ENCODE measurements around the gene NHSL1. TPM values are rescaled to one million over a fixed set of nuclear protein-coding genes. Genes with fewer than 3 reads are reported as not detected.

NHSL1 gene
- total and polyA plus RNA-seq, 4 donors: 6.6 to 33.0 (median 20.7) TPM

DNA sequence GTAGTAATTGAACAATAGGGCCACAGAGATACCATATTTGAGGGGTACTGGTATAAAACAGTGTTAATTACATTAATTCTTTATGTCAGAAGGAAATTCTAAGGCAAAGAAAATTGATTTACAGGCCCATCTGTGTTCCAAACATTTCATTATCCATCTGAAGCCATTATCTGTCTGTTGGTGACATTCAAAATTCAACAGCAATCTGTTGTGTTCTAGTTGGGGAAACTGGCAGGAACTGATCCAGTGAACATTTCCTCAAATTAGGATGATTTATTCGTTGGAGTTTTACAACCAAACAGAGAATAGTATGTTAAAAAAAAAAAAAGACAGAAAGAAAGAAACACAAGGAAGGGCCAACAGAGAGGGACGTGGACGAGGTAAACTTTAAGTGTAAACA lies 65.2 kb downstream of the NHSL1 start:
- Histone ChIP-seq H3K4me1 (ENCODE audit: control insufficient read depth in 4 of 4, insufficient read depth in 4 of 4, low read length in 3 of 4) (peaks cover 0 to 21% (median 10%) of the 10 kb centered on the region in 4 donors), H3K9ac (ENCODE audit: low read depth in 1 of 2, low read length in 2 of 2) (no peak overlapping the region), H3K4me3 (ENCODE audit: low read depth in 1 of 3, low read length in 3 of 3) (no peak overlapping the region), H3K27me3 (ENCODE audit: control insufficient read depth in 4 of 4, insufficient read depth in 4 of 4, low read length in 3 of 4) (no peaks in the 10 kb centered on the region), H3K36me3 (ENCODE audit: control insufficient read depth in 4 of 4, insufficient read depth in 3 of 4, low read depth in 1 of 4, low read length in 3 of 4) (peaks cover 0 to 30% (median 23%) of the 10 kb centered on the region in 4 donors), H3K27ac (ENCODE audit: low read depth in 1 of 2, low read length in 2 of 2) (no peak overlapping the region), H3K9me3 (ENCODE audit: control insufficient read depth in 4 of 4, low read length in 3 of 4) (no peaks in the 10 kb centered on the region)
- WGBS: 58% methylated on average over 3 of the region's 3 CpGs
- TF ChIP-seq TAF1 (conservative IDR thresholded peaks at IDR 0.05): no peak
- TF ChIP-seq NR2F2 (IDR thresholded peaks at IDR 0.05): no peak
- no peak for TF ChIP-seq HNF4G (IDR thresholded peaks at IDR 0.05)
- no peak for TF ChIP-seq SP1 (IDR thresholded peaks at IDR 0.05)
- no peak for TF ChIP-seq GABPA (IDR thresholded peaks at IDR 0.05 in 1 of 2, conservative IDR thresholded peaks at IDR 0.05 in 1 of 2)
- no peak for TF ChIP-seq JUND (IDR thresholded peaks at IDR 0.05)
- DNase-seq (ENCODE audit: low spot score): no peak

DNA sequence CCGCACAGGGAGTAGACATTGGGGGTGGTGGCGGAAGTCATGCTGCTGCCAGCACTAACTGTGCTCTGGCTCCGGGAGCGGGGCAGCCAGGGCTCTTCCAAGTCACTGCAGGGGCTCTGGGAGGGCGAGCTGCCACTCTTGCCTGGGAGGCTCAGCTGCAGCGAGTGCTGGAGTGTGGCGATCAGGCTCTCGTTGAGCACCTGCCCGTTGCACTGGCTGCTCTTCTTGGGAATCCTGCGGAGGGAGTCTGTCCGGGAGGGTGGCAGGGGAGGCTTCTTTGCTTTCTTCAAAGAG lies 67.3 kb downstream of the NHSL1 start:
- Histone ChIP-seq H3K9me3 (ENCODE audit: control insufficient read depth in 4 of 4, low read length in 3 of 4) (no peaks in the 10 kb centered on the region), H3K4me1 (ENCODE audit: control insufficient read depth in 4 of 4, insufficient read depth in 4 of 4, low read length in 3 of 4) (peaks cover 2 to 24% (median 10%) of the 10 kb centered on the region in 4 donors), H3K36me3 (ENCODE audit: control insufficient read depth in 4 of 4, insufficient read depth in 3 of 4, low read depth in 1 of 4, low read length in 3 of 4) (peaks cover 0 to 33% (median 23%) of the 10 kb centered on the region in 4 donors), H3K9ac (ENCODE audit: low read depth in 1 of 2, low read length in 2 of 2) (no peak overlapping the region), H3K4me3 (ENCODE audit: low read depth in 1 of 3, low read length in 3 of 3) (no peak overlapping the region), H3K27me3 (ENCODE audit: control insufficient read depth in 4 of 4, insufficient read depth in 4 of 4, low read length in 3 of 4) (no peaks in the 10 kb centered on the region), H3K27ac (ENCODE audit: low read depth in 1 of 2, low read length in 2 of 2) (no peak overlapping the region)
- TF ChIP-seq, protein P1, sequence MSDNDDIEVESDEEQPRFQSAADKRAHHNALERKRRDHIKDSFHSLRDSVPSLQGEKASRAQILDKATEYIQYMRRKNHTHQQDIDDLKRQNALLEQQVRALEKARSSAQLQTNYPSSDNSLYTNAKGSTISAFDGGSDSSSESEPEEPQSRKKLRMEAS (IDR thresholded peaks at IDR 0.05): no peak
- no peak for TF ChIP-seq FOXA2 (IDR thresholded peaks at IDR 0.05)
- TF ChIP-seq GABPA (IDR thresholded peaks at IDR 0.05 in 1 of 2, conservative IDR thresholded peaks at IDR 0.05 in 1 of 2): no peak
- TF ChIP-seq, protein P2, sequence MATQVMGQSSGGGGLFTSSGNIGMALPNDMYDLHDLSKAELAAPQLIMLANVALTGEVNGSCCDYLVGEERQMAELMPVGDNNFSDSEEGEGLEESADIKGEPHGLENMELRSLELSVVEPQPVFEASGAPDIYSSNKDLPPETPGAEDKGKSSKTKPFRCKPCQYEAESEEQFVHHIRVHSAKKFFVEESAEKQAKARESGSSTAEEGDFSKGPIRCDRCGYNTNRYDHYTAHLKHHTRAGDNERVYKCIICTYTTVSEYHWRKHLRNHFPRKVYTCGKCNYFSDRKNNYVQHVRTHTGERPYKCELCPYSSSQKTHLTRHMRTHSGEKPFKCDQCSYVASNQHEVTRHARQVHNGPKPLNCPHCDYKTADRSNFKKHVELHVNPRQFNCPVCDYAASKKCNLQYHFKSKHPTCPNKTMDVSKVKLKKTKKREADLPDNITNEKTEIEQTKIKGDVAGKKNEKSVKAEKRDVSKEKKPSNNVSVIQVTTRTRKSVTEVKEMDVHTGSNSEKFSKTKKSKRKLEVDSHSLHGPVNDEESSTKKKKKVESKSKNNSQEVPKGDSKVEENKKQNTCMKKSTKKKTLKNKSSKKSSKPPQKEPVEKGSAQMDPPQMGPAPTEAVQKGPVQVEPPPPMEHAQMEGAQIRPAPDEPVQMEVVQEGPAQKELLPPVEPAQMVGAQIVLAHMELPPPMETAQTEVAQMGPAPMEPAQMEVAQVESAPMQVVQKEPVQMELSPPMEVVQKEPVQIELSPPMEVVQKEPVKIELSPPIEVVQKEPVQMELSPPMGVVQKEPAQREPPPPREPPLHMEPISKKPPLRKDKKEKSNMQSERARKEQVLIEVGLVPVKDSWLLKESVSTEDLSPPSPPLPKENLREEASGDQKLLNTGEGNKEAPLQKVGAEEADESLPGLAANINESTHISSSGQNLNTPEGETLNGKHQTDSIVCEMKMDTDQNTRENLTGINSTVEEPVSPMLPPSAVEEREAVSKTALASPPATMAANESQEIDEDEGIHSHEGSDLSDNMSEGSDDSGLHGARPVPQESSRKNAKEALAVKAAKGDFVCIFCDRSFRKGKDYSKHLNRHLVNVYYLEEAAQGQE (IDR thresholded peaks at IDR 0.05): no peak
- TF ChIP-seq TAF1 (conservative IDR thresholded peaks at IDR 0.05): no peak
- no peak for TF ChIP-seq FOXA1 (IDR thresholded peaks at IDR 0.05)
- no peak for TF ChIP-seq JUND (IDR thresholded peaks at IDR 0.05)
- no peak for TF ChIP-seq HNF4A (conservative IDR thresholded peaks at IDR 0.05)
- TF ChIP-seq, protein P3, sequence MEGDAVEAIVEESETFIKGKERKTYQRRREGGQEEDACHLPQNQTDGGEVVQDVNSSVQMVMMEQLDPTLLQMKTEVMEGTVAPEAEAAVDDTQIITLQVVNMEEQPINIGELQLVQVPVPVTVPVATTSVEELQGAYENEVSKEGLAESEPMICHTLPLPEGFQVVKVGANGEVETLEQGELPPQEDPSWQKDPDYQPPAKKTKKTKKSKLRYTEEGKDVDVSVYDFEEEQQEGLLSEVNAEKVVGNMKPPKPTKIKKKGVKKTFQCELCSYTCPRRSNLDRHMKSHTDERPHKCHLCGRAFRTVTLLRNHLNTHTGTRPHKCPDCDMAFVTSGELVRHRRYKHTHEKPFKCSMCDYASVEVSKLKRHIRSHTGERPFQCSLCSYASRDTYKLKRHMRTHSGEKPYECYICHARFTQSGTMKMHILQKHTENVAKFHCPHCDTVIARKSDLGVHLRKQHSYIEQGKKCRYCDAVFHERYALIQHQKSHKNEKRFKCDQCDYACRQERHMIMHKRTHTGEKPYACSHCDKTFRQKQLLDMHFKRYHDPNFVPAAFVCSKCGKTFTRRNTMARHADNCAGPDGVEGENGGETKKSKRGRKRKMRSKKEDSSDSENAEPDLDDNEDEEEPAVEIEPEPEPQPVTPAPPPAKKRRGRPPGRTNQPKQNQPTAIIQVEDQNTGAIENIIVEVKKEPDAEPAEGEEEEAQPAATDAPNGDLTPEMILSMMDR (IDR thresholded peaks at IDR 0.05; ENCODE audit: low read depth, low read length, missing input control): no peak
- no peak for TF ChIP-seq YY1 (IDR thresholded peaks at IDR 0.05)
- TF ChIP-seq EGR1 (IDR thresholded peaks at IDR 0.05; ENCODE audit: low read depth in 2 of 2): no peak
- no peak for TF ChIP-seq RXRA (IDR thresholded peaks at IDR 0.05)
- no peak for TF ChIP-seq RAD21 (IDR thresholded peaks at IDR 0.05)
- TF ChIP-seq, protein P4, sequence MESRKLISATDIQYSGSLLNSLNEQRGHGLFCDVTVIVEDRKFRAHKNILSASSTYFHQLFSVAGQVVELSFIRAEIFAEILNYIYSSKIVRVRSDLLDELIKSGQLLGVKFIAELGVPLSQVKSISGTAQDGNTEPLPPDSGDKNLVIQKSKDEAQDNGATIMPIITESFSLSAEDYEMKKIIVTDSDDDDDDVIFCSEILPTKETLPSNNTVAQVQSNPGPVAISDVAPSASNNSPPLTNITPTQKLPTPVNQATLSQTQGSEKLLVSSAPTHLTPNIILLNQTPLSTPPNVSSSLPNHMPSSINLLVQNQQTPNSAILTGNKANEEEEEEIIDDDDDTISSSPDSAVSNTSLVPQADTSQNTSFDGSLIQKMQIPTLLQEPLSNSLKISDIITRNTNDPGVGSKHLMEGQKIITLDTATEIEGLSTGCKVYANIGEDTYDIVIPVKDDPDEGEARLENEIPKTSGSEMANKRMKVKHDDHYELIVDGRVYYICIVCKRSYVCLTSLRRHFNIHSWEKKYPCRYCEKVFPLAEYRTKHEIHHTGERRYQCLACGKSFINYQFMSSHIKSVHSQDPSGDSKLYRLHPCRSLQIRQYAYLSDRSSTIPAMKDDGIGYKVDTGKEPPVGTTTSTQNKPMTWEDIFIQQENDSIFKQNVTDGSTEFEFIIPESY (IDR thresholded peaks at IDR 0.05): no peak
- TF ChIP-seq SP1 (IDR thresholded peaks at IDR 0.05): no peak
- no peak for TF ChIP-seq HNF4G (IDR thresholded peaks at IDR 0.05)
- TF ChIP-seq, protein P5, sequence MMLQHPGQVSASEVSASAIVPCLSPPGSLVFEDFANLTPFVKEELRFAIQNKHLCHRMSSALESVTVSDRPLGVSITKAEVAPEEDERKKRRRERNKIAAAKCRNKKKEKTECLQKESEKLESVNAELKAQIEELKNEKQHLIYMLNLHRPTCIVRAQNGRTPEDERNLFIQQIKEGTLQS (IDR thresholded peaks at IDR 0.05): no peak
- no peak for TF ChIP-seq NR2F2 (IDR thresholded peaks at IDR 0.05)
- 95% methylated on average over 11 of the region's 11 CpGs for WGBS
- DNase-seq (ENCODE audit: low spot score): no peak

Data from liver (tissue), 9 donors.